RWPE2 (cell line): ENCODE results near the gene MOGAT3.
A peak's percentile ranks its signal among the peaks of the same experiment; 100 is the strongest.

Experiments used
- ATAC-seq: fragments of 200-7000 bp; cut with Tn5 transposase; 3 replicates; pipeline ENCODE4 v1.9.1; 2021; ENCODE audit warnings: low read depth
- DNase-seq: peaks from one replicate; pipeline ENCODE4 v3.0.0-alpha.2; 2020; ENCODE audit warnings: low spot score
- H3K27ac ChIP-seq: fragments of 450-650 bp; 2 replicates; pipeline ENCODE4 v1.5.1; 2017; ENCODE audit warnings: mild to moderate bottlenecking; ENCODE audit not compliant: poor library complexity, severe bottlenecking
- H3K27me3 ChIP-seq: fragments of 250-450 bp; sonication (Bioruptor Pico); 2 replicates; pipeline ENCODE4 v1.5.1; 2021; ENCODE audit warnings: mild to moderate bottlenecking, moderate library complexity; ENCODE audit not compliant: insufficient read depth, poor library complexity, severe bottlenecking
- H3K36me3 ChIP-seq: fragments of 250-450 bp; sonication (Bioruptor Pico); 2 replicates; pipeline ENCODE4 v1.5.1; 2020; ENCODE audit warnings: low read depth, mild to moderate bottlenecking, moderate library complexity
- H3K4me1 ChIP-seq: fragments of 250-450 bp; sonication (Bioruptor Pico); 2 replicates; pipeline ENCODE4 v1.5.1; 2021; ENCODE audit warnings: mild to moderate bottlenecking, moderate library complexity; ENCODE audit not compliant: insufficient read depth, poor library complexity, severe bottlenecking
- H3K4me3 ChIP-seq: fragments of 250-450 bp; sonication (Bioruptor Pico); 2 replicates; pipeline ENCODE4 v1.5.1; 2021; ENCODE audit warnings: mild to moderate bottlenecking, moderate library complexity; ENCODE audit not compliant: severe bottlenecking
- H3K9me3 ChIP-seq: fragments of 250-450 bp; sonication (Bioruptor Pico); 2 replicates; pipeline ENCODE4 v1.5.1; 2021; ENCODE audit warnings: mild to moderate bottlenecking, moderate library complexity; ENCODE audit not compliant: severe bottlenecking
- CTCF ChIP-seq: fragments of 450-650 bp; IDR thresholded peaks from one replicate; pipeline ENCODE4 v1.5.1; 2017; ENCODE audit warnings: mild to moderate bottlenecking, moderate library complexity; ENCODE audit not compliant: poor library complexity, severe bottlenecking

Gene MOGAT3

DNA sequence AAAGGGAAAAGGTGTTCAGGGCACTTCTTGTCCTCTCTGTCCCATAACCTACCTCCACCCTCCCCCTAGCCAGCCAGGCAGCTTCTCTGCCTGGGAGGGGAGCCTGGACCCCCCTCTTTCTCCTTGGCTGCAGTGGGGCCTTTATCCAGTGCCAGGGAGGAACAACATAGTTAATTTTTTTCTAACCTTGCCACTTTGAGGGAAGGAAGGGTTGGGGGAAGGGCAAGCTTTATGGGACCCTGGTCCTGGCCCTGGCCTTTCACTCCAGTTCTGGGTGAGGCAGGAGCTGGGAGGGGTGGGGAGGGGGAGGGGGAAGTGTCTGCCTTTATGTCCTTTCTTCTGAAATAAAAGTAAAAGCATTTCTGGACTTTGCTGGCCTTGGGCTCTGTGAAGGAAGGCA is 39.9 kb downstream of the MOGAT3 start:
- TF ChIP-seq CTCF, result no peak
- Histone ChIP-seq H3K27me3 (peaks cover 12% of the 10 kb centered on the region), H3K36me3 (peaks cover 53% of the 10 kb centered on the region), H3K4me3 (no peak overlapping the region), H3K9me3 (no peaks in the 10 kb centered on the region), H3K4me1 (peaks cover 20% of the 10 kb centered on the region), H3K27ac (peak overlapping the region; percentile 43)
- DNase-seq (no peak), ATAC-seq (no peak)

- no peak for TF ChIP-seq CTCF
- Histone ChIP-seq H3K9me3 (no peaks in the 10 kb centered on the region), H3K4me1 (peaks cover 26% of the 10 kb centered on the region), H3K4me3 (no peak overlapping the region), H3K27me3 (peaks cover 5% of the 10 kb centered on the region), H3K27ac (peak overlapping the region; percentile 43), H3K36me3 (peaks cover 54% of the 10 kb centered on the region)
- DNase-seq (no peak), ATAC-seq (peak; percentile 28; the same call in 1 of the 3 replicates)
Observed at GRCh38 chr7:101159696-101160674, 40.9 kb downstream of the MOGAT3 start.

GRCh38 chr7:101156866-101157589 is 43.8 kb downstream of the MOGAT3 start:
- Histone ChIP-seq H3K27me3 (no peaks in the 10 kb centered on the region), H3K4me3 (no peak overlapping the region), H3K27ac (peak overlapping the region; percentile 77), H3K9me3 (no peaks in the 10 kb centered on the region), H3K4me1 (peaks cover 26% of the 10 kb centered on the region), H3K36me3 (peaks cover 50% of the 10 kb centered on the region)
- no peak for TF ChIP-seq CTCF
- ATAC-seq (peak; percentile 37; the same call in 2 of the 3 replicates), DNase-seq (no peak)

DNA sequence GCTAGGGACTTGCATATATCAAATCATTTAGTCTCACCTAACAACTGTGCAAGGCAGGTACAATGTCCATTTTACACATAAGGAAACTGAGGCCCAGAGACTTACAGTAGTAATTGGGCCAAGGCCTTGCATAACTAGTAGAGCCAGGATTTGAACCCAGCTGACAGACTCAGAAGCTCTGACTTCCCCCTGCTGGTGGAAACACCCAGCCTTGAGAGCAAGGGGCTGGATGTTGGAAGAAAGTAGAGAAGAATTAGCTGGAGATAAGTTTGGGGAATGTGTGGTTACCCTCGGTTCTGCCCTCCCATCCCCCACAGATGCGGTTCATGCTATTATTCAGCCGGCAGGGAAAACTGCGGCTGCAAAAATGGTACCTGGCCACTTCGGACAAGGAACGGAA is 44.6 kb downstream of the MOGAT3 start:
- H3K27me3 ChIP-seq, result no peaks in the 10 kb centered on the region
- H3K27ac ChIP-seq, result peak overlapping the region; percentile 77
- H3K4me3 ChIP-seq, result no peak overlapping the region
- H3K9me3 ChIP-seq, result no peaks in the 10 kb centered on the region
- TF ChIP-seq CTCF, result no peak
- ATAC-seq, result no peak
- DNase-seq, result no peak
- H3K4me1 ChIP-seq, result peaks cover 26% of the 10 kb centered on the region
- peaks cover 43% of the 10 kb centered on the region for H3K36me3 ChIP-seq
